CD4-positive, alpha-beta T cell treated with Interleukin-10 for 1 hour (primary cell): ENCODE data around the gene TMEM229B.

Source experiments
- DNase-seq: peaks from one replicate; pipeline ENCODE4 v3.0.0-alpha.2; 2020

The TMEM229B gene

DNA sequence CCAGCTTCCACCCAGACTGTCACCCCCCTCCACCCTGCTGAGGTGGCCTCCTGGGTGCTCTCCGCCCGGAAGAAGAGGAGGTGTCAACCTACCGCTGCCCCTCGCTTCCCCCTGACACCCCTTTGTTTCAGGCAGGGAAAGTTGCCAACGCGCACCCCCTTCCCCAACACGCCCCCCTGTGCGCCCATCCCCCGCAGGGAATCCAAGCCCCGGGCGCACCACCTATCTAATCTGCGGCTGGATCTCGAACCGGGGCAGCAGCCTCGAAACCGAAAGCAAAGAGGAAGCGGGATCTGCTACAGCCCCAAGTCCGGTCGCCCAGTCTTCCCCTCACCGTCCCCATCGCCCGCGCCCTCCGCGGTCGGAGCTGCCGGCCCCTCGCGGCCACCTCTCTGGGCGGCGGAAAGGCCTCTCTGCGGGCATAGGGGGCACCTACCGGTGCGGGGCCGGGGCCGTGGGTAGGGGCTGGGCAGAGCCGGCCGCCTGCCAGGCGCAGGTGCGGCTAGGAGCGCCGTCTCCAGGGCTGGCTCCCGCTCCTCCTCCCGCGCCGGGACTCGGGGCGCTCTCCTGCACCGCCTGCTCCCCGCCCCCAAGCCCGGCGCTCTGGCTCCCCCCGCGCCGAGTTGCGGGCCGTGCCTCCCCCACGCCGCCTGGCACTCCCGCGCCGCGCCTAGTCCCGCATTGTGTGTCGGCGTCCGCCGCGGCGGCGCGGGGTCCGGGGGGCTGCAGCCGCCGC is 26.3 kb upstream of the TMEM229B start:
- peak; percentile 53 for DNase-seq

- no peak for DNase-seq
Observed at GRCh38 chr14:67514203-67514607, 25.7 kb upstream of the TMEM229B start.

GRCh38 chr14:67513631-67514108 is 25.1 kb upstream of the TMEM229B start:
- DNase-seq = no peak

DNA sequence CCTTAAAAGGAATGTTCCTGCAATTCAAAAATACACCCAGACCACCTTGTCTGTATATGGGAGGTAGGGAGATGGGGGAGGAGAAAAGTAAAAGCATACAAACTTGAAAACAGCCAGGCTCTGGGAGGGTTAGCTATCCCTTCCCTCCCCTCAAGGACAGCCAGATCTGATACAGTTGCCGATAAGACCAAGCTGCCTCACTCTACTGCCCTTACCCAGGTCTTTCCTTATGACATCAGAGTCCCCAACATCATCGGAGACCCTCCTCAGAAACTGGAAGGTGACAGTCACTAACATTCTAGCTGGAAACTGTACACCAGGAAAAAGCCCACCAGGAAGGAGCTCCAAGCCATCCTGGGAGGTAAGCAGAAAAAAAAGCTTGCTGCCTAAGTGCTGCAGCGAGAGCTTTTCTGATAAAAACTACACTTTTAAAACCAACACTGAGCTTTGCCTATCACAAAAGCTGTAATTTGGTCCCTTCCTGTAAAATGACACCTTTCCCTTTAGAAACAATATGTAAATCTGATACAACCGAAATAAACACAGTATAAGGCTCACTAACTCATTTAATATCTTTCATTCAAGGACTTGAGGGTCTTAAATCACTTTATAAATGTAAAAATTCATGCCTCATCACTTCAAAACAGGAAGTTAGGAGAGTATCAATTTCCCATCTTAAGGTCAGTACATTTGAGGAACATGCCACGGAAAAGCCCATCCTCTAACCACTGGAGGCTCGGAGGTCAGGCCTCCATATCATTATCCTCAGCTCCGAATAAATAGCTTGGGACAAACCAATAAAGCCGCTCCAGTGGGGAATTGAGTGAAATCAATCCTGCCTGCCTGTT is 24.2 kb upstream of the TMEM229B start:
- no peak for DNase-seq

DNA sequence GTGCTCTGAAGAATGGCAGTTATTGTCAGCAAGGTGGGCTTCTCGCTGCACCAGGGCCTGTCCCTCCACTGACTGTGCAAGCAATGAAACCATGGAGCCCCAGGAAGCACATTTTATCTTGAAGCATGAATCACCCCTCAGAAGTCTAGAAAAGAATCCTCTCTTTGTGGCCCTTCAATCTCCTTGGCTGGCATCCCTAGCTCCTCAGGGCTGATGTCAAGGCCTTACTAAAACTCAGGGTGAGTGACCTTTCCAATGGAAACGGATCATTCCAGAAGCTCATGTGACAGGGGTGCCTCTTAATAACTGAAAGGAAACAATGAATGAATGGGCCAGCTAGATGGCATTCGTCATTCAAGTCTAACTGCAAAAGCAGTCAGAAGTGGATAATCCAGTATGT is 22.3 kb upstream of the TMEM229B start:
- DNase-seq = no peak

DNA sequence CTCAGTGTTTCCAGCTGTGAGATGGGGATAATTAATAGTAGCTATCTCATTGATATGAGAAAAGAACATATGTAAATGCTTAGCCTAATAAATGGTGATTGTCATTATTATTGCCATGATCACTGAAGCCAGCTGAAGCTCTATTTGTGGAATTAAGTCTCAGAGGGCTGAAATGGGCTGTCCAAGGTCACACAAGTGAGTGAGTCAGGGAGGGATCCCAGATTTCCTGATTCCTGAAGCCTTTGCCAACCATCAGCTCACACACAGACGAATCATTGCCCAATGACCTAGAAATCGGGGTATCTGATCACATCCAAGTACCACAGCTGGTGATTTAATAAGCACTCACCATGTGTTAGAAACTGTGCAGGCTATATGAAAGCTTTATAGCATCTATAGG is 21.6 kb upstream of the TMEM229B start:
- no peak for DNase-seq

- DNase-seq = no peak
Observed at GRCh38 chr14:67508956-67509355, 20.4 kb upstream of the TMEM229B start.

DNA sequence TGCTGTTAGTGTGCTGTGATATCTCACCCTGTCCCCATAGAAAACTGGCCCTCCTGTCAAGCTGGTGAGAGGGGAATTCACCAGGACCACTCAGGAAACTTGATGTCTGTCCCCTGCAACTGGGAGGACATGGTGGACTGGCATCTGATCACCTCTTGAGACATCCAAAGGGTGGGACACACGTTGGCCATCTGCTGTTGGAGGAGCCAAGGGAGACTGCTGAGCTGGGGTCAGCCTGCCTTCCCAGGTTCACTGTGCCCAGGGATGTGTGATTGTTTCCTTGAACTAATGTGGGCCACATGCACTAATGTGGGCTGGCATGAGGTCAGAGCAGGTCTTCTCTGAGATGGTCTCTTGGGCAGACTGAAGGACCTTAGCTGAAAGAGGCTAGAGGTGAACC is 16.7 kb upstream of the TMEM229B start:
- no peak for DNase-seq

DNA sequence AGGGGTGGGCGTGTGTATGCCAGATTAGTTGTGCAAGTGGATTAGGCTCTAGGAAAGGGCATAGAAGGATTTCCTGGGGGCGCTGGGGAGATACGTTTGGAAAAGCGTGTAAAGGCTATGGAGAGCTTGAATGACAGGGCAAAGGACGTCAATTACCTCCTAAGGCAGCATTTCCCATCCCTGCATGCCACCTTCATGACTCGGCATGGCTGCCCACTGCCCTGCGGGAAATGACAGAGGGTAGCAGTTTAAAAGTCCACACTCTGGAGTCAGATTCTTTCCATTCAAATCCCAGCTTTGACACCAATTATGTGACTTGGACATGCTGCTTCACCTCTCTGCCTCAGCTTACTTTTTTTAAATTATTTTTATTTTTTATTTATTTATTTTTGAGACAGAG is 14.8 kb upstream of the TMEM229B start:
- no peak for DNase-seq

GRCh38 chr14:67502867-67503266 is 14.3 kb upstream of the TMEM229B start:
- no peak for DNase-seq

GRCh38 chr14:67501670-67502069 is 13.1 kb upstream of the TMEM229B start:
- DNase-seq = no peak

DNA sequence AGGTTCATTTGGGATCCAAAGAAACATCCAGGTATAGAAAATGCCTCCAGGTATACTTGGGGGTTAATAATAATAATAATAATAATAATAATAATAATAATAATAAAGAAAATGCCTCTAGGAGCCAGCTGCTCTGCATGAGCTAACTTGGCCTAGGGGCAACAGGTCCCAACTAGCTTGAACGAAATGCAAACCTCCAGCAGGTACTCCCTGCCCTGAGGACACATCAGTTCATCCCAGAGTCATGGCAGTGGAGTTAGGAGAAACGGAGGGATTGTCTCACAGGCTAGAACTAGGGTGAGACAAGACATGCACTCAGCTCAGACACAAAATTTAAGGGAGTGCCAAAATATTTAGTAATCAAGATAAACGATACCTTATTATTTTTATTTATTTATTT is 12.5 kb upstream of the TMEM229B start:
- no peak for DNase-seq

DNA sequence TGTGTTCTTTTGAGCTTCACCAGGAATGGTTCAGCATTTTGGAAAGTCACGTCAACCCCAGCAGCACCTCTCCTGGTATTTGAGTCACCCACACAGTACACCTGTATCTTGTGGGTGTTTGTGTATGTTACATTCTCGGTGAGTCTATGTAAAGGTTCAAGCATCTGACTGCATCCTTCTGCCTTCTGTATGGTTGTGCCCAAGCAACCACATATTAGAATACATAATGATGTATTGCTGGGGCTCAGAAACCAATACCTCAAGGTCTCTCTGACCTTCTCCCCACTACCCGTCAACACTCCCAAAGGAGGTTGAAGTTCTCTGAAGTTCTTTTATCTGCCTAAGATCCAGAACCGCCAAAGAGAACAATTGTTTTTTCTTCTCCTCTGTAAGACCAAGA is 9.2 kb upstream of the TMEM229B start:
- DNase-seq = no peak

DNA sequence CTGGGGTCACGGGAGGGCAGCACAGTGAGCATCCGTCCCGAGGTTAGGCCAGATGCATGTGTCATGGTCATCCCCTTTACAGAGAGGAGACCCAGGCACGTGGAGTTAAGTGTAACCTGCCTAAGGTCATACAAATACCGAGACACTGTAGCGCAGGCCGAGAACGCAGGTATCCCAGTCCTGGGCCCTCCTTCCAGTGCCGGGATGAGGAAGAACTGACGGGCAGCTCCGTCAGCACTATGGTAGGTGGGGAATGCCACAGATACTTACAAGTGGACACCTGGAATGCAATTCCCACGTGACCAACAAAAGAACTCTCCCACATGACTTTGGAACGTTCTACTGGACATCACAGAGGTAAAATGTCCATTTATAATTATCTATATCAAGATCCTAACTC is 8.7 kb upstream of the TMEM229B start:
- DNase-seq = no peak

DNA sequence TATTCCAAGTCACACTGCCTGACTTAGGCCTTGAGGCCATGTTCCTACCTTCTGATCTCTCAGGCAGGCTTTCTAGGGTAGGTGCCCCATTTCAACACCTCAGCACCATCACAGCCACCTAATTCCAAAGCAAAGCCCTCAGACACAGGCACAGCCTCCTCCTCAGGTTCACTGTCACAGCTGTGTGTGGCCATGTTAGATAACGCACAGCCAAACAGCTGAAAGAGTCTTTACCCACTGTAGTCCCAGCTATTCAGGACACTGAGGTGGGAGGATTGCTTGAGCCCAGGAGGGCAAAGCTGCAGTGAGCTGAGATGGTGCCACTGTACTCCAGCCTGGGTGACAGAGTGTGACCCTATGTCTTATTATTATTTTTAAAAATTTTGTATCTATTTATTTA is 7.3 kb upstream of the TMEM229B start:
- no peak for DNase-seq

- no peak for DNase-seq
Observed at GRCh38 chr14:67493092-67493717, 4.7 kb upstream of the TMEM229B start.

GRCh38 chr14:67492538-67492937 is 4.0 kb upstream of the TMEM229B start:
- DNase-seq = no peak

DNA sequence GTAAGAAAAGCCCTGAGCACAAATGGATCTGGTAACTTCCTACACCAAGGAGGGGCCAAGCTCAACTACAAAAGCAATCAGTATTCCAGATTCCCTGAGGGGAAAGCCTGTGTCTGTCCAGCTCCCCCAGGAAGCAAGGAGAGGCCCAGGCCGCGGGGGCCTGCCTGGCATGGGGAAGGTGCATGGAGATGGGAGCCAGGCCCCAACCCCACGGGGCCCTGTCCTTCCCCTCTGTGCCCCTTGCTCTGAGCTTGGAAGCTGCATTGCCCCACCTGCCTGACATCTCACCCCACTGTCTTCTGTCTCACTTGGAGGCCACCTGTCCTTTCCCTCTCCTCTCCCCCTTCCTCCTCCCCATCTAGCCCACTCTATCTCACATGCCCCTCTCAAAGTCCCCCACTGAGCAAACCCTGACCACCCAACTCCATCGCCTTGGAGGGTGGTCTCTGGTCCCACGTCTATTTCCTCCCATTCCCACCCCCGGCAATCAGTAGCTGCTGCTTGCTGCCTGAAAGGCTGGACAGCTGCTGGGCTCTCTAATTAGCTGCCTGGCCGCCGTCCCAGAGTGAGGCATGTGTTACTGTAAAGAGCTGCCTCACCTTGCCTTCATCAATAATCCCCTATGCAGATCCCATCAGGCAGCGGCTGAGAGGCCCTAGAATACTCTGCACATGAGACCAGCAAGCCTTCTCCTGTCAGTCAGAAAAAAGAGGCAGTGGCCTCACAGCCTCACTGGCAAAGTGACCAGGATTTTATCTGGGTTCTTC is 3.4 kb upstream of the TMEM229B start:
- DNase-seq = no peak

GRCh38 chr14:67491285-67491684 is 2.8 kb upstream of the TMEM229B start:
- DNase-seq = no peak

DNA sequence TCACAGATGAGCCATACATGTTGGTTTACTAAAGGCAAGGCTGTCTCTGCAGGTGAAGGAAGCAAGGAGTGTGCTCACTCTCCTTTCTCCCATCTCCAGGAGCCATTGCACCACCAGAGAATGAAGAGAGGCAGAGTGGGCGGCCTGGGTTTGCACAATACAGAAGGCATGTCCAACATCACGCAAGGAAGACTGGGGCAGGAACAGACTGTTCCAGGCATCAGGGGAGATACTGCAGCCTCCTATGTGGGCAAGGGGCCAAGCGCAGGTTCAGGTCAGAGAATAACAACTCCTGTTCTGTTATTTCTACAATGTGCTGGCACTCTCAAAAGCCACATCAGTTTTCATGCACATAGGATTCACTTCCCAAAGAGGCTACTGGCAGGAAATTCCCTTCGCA is 1.7 kb upstream of the TMEM229B start:
- no peak for DNase-seq

GRCh38 chr14:67487332-67487731 is 1.2 kb downstream of the TMEM229B start:
- no peak for DNase-seq

DNA sequence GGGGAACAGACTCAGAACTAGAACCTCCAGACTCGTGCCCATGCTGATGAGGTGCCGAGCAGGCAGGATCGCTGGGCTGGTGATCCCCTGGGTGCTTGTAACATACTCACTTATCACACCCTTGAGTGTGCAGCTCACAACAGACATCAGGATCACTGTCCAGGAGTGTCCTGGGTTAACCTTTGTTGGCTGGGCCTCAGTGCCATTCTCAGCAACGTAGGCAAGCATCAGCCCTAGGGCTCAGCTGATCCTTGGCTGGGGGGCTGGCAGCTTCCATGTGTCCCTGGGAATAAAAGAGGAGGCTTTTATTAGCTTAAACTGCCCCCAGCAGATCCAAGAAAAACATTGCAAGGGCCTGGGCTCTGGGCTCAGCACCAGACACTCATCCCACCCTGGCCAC is 1.6 kb downstream of the TMEM229B start:
- no peak for DNase-seq

GRCh38 chr14:67485501-67486095 is 2.9 kb downstream of the TMEM229B start:
- no peak for DNase-seq
